HG03575 (cell line): ENCODE measurements around the gene ELMOD2.
"Not testable (repeated sequence)": the region's sequence is repeated elsewhere in the genome, so short reads cannot be mapped to it uniquely, and the experiment has no call there.

ENCODE experiments used
- ATAC-seq: cut with Tn5 transposase; IDR thresholded peaks from one replicate; pipeline ENCODE4 v1.9.1; 2021; ENCODE audit not compliant: unreplicated experiment, insufficient number of reproducible peaks, low FRiP score; ENCODE audit errors: extremely low read depth

The ELMOD2 gene

GRCh38 chr4:140523857-140524742 lies at the start of gene ELMOD2:
ELMOD2 (plus strand) TSS chr4:140524168; CDS start chr4:140525429, 1,261 bp downstream.
- peak; percentile 99 for ATAC-seq

GRCh38 chr4:140483445-140483844 lies 40.5 kb upstream of the ELMOD2 start:
- ATAC-seq = no peak

GRCh38 chr4:140485939-140486338 lies 38.0 kb upstream of the ELMOD2 start:
- no peak for ATAC-seq

GRCh38 chr4:140497405-140497746 lies 26.6 kb upstream of the ELMOD2 start:
- ATAC-seq = no peak

- ATAC-seq = no peak
Observed at GRCh38 chr4:140497747-140498636, 26.0 kb upstream of the ELMOD2 start, which contains the start of gene MGAT4D. MGAT4D (minus strand) TSS chr4:140498293; CDS start chr4:140498222, 71 bp downstream.

- ATAC-seq = no peak
Observed at GRCh38 chr4:140499391-140499790, 24.6 kb upstream of the ELMOD2 start.

- no peak for ATAC-seq
Observed at GRCh38 chr4:140504261-140504660, 19.7 kb upstream of the ELMOD2 start.

- ATAC-seq = not testable (repeated sequence)
Observed at GRCh38 chr4:140513765-140514164, 10.2 kb upstream of the ELMOD2 start.

GRCh38 chr4:140515423-140515822 lies 8.5 kb upstream of the ELMOD2 start:
- no peak for ATAC-seq

GRCh38 chr4:140523370-140523856 lies 555 bp upstream of the ELMOD2 start:
- peak; percentile 16 for ATAC-seq

GRCh38 chr4:140529434-140529833 lies 5.5 kb downstream of the ELMOD2 start:
- no peak for ATAC-seq

GRCh38 chr4:140533951-140534480 lies 10.0 kb downstream of the ELMOD2 start:
- ATAC-seq = no peak

- peak; percentile 99 for ATAC-seq
Observed at GRCh38 chr4:140556372-140557085, 32.6 kb downstream of the ELMOD2 start.

GRCh38 chr4:140557831-140558435 lies 34.0 kb downstream of the ELMOD2 start:
- no peak for ATAC-seq

- no peak for ATAC-seq
Observed at GRCh38 chr4:140559696-140560095, 35.7 kb downstream of the ELMOD2 start.

- ATAC-seq = no peak
Observed at GRCh38 chr4:140568507-140569306, 44.7 kb downstream of the ELMOD2 start, which contains the start of gene UCP1. UCP1 (minus strand) TSS chr4:140568961; CDS start chr4:140568729, 232 bp downstream.

- no peak for ATAC-seq
Observed at GRCh38 chr4:140569307-140569638, 45.3 kb downstream of the ELMOD2 start.

GRCh38 chr4:140571620-140572019 lies 47.7 kb downstream of the ELMOD2 start:
- no peak for ATAC-seq
